ENCODE measurements around the gene TRAPPC12. TPM values are rescaled to one million over a fixed set of nuclear protein-coding genes. Genes with fewer than 3 reads are reported as not detected.

Gene TRAPPC12
- polyA plus RNA-seq, 1 donor from 2014 or later, result 76.2 TPM

DNA sequence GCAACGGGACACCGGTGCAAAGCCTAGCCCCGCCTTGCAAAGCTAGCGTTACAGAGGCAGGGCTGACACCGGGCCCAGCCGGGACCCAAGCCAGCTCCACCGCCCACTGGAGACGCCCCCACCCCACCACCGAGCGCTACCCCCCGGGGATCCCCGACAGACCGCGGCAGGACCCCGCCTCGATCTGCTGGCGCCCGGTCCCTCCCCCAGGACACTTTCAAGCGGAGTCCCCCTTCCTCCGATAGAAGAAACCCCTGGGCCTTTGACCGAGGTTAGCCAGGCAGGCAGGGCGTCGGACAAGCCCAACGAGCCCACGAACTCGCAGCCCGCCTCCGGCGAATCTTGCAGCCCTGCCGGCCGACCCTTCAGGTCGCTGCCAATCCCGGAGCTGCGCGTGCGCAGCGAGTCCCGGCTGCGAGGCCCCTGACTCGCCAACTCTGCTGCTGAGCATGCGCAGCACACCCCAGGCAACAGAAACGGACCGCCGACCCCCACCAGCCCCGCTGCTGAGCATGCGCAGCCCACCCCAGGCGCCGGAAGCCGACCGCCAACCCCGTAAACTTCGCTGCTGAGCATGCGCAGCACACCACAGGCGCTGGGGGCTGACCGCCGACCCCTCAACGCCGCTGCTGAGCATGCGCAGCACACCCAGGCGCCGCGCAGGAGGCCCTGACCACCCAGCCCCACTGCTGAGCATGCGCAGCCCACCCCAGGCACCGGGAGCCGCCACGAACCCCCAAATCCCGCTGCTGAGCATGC is 139.2 kb downstream of the TRAPPC12 start:
- H4K20me1 ChIP-seq (ENCODE audit: insufficient read depth), result no peaks in the 10 kb centered on the region
- H3K27ac ChIP-seq (ENCODE audit: low read length), result peak overlapping the region; percentile 97
- H3K36me3 ChIP-seq (ENCODE audit: insufficient read depth, low read length), result no peaks in the 10 kb centered on the region
- H3K9me3 ChIP-seq (ENCODE audit: low read length), result no peaks in the 10 kb centered on the region
- no peaks in the 10 kb centered on the region for H3F3A ChIP-seq (ENCODE audit: insufficient read depth, low read length, poor library complexity, severe bottlenecking)
- peak overlapping the region; percentile 94 for H2AFZ ChIP-seq (ENCODE audit: low read depth, low read length)
- TF ChIP-seq POLR2AphosphoS5 (IDR thresholded peaks at IDR 0.05) (peak; percentile 96), EP300 (conservative IDR thresholded peaks at IDR 0.05; ENCODE audit: poor library complexity, severe bottlenecking) (peak; percentile 24), RAD21 (conservative IDR thresholded peaks at IDR 0.05) (no peak), SMC3 (conservative IDR thresholded peaks at IDR 0.05; ENCODE audit: poor library complexity) (no peak), EZH2 (IDR thresholded peaks at IDR 0.05; ENCODE audit: borderline replicate concordance, insufficient read depth, low read length, poor library complexity, severe bottlenecking) (no peak), CTCF (IDR thresholded peaks at IDR 0.05; ENCODE audit: poor library complexity, severe bottlenecking) (no peak), TAF1 (IDR thresholded peaks at IDR 0.05; ENCODE audit: low read depth) (no peak), MXI1 (conservative IDR thresholded peaks at IDR 0.05; ENCODE audit: poor library complexity, severe bottlenecking) (peak; percentile 17)
- TF ChIP-seq, protein P1, sequence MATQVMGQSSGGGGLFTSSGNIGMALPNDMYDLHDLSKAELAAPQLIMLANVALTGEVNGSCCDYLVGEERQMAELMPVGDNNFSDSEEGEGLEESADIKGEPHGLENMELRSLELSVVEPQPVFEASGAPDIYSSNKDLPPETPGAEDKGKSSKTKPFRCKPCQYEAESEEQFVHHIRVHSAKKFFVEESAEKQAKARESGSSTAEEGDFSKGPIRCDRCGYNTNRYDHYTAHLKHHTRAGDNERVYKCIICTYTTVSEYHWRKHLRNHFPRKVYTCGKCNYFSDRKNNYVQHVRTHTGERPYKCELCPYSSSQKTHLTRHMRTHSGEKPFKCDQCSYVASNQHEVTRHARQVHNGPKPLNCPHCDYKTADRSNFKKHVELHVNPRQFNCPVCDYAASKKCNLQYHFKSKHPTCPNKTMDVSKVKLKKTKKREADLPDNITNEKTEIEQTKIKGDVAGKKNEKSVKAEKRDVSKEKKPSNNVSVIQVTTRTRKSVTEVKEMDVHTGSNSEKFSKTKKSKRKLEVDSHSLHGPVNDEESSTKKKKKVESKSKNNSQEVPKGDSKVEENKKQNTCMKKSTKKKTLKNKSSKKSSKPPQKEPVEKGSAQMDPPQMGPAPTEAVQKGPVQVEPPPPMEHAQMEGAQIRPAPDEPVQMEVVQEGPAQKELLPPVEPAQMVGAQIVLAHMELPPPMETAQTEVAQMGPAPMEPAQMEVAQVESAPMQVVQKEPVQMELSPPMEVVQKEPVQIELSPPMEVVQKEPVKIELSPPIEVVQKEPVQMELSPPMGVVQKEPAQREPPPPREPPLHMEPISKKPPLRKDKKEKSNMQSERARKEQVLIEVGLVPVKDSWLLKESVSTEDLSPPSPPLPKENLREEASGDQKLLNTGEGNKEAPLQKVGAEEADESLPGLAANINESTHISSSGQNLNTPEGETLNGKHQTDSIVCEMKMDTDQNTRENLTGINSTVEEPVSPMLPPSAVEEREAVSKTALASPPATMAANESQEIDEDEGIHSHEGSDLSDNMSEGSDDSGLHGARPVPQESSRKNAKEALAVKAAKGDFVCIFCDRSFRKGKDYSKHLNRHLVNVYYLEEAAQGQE (IDR thresholded peaks at IDR 0.05; ENCODE audit: borderline replicate concordance), result peak; percentile 67
- H3K9me2 ChIP-seq (ENCODE audit: insufficient read depth, low read length), result no peaks in the 10 kb centered on the region
- peak overlapping the region; percentile 95 for H3K9ac ChIP-seq (ENCODE audit: low read length)
- peak overlapping the region; percentile 83 for H3K4me3 ChIP-seq (ENCODE audit: low read length)
- no peaks in the 10 kb centered on the region for H3K79me2 ChIP-seq (replicated peaks; ENCODE audit: insufficient read depth, low read length)
- H3K4me2 ChIP-seq (ENCODE audit: low read length), result peak overlapping the region; percentile 98
- H3K27me3 ChIP-seq (ENCODE audit: insufficient read depth, low read depth, low read length), result no peaks in the 10 kb centered on the region

DNA sequence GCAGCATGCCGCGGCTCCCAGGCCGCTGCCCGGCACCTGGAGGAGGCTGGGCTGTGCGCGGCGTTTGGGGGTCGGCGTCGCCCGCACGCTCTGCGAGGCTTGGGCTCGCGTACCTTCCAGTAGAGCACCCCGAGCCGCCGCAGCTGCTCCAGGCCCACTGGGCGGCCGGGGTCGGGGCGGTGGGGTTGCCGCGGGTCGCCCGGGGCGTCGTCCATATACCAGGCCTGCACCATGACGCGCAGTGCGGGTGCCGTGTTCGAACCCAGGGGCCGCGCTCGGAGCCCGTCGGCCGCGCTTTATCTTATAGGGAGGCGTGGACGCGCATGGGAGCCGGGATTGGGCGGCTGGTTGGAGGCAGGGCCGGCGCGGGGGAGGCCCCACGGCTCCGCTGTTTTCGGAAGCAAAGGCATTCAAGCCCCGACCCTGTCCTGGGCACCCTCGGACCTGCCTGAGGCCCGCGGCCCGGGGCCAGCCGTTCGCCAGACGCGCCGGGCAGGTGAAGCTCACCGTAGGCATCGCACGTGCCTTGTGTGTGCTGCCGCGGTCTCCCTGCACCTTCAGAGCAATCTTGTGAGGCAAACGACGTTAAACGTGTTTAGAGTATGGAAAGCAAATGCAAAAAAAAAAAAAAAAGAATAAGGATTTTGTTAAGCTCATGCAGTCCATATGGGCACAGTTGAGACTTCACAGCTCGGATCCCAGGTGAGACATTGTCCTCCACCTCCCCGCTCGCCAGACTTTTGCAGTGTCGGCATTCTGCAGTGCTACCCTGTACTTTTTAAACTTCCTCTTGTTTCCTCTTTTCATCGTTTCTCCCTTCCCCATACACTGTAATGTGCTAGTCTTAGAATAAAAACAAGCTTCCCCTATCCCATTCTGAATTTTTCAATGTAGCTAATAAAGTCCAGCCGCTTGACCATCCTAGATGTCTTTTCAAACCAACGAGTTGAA is 140.0 kb downstream of the TRAPPC12 start, which contains the start of gene ADI1:
Gene ADI1, minus strand, starts transcription at position 277 of the 951 bp plus-strand sequence. Its CDS starts 44 bp downstream, at position 233.
- Histone ChIP-seq H3K27me3 (ENCODE audit: insufficient read depth, low read depth, low read length) (no peaks in the 10 kb centered on the region), H2AFZ (ENCODE audit: low read depth, low read length) (peak within 1 kb of the TSS; percentile 94), H3K4me2 (ENCODE audit: low read length) (peak within 1 kb of the TSS; percentile 98), H3K9me3 (ENCODE audit: low read length) (no peaks in the 10 kb centered on the region), H3K9ac (ENCODE audit: low read length) (peak within 1 kb of the TSS; percentile 95), H4K20me1 (ENCODE audit: insufficient read depth) (no peaks in the 10 kb centered on the region), H3K27ac (ENCODE audit: low read length) (peak within 1 kb of the TSS; percentile 97), H3K36me3 (ENCODE audit: insufficient read depth, low read length) (no peaks in the 10 kb centered on the region), H3K4me3 (ENCODE audit: low read length) (peak within 1 kb of the TSS; percentile 83), H3K79me2 (replicated peaks; ENCODE audit: insufficient read depth, low read length) (no peaks in the 10 kb centered on the region), H3K9me2 (ENCODE audit: insufficient read depth, low read length) (no peaks in the 10 kb centered on the region), H3F3A (ENCODE audit: insufficient read depth, low read length, poor library complexity, severe bottlenecking) (no peaks in the 10 kb centered on the region)
- TF ChIP-seq POLR2AphosphoS5 (IDR thresholded peaks at IDR 0.05) (peak; percentile 89), EZH2 (IDR thresholded peaks at IDR 0.05; ENCODE audit: borderline replicate concordance, insufficient read depth, low read length, poor library complexity, severe bottlenecking) (no peak), TAF1 (IDR thresholded peaks at IDR 0.05; ENCODE audit: low read depth) (peak; percentile 29), SMC3 (conservative IDR thresholded peaks at IDR 0.05; ENCODE audit: poor library complexity) (no peak), RAD21 (conservative IDR thresholded peaks at IDR 0.05) (no peak), MXI1 (conservative IDR thresholded peaks at IDR 0.05; ENCODE audit: poor library complexity, severe bottlenecking) (peak; percentile 54), EP300 (conservative IDR thresholded peaks at IDR 0.05; ENCODE audit: poor library complexity, severe bottlenecking) (peak; percentile 19), CTCF (IDR thresholded peaks at IDR 0.05; ENCODE audit: poor library complexity, severe bottlenecking) (no peak)
- TF ChIP-seq, protein P1 (IDR thresholded peaks at IDR 0.05; ENCODE audit: borderline replicate concordance), result no peak
